Calu3 (cell line): Measurements from ENCODE around the gene KLC3. TPM values are rescaled to one million over a fixed set of nuclear protein-coding genes. Genes with fewer than 3 reads are reported as not detected.

Source experiments
- BruUV-seq: library from RNA; stranded (reverse); fragments of 400-500 nt; replicated peaks from 2 replicates; lab custom pipeline; 2021; lab: Mats Ljungman, UMichigan
- CTCF ChIA-PET: fragments of 300-600 bp; sonication (Branson Sonifier 250); formaldehyde crosslinking; loops from one replicate; lab custom pipeline; 2022; ENCODE audit warnings: antibody characterized with exemption; lab: Charles Lee
- DNase-seq: peaks from one replicate; pipeline ENCODE4 v3.0.0; 2022
- H3K27ac Mint-ChIP-seq: one replicate; pipeline ENCODE4 v1.8.0; 2022; ENCODE audit warnings: mixed read lengths; ENCODE audit not compliant: unreplicated experiment
- H3K27me3 Mint-ChIP-seq: one replicate; pipeline ENCODE4 v1.8.0; 2022; ENCODE audit warnings: mixed read lengths; ENCODE audit not compliant: unreplicated experiment
- H3K36me3 Mint-ChIP-seq: one replicate; pipeline ENCODE4 v1.8.0; 2022; ENCODE audit warnings: mild to moderate bottlenecking, moderate library complexity, mixed read lengths; ENCODE audit not compliant: insufficient read depth, unreplicated experiment
- H3K4me1 Mint-ChIP-seq: one replicate; pipeline ENCODE4 v1.8.0; 2022; ENCODE audit warnings: mild to moderate bottlenecking, low read depth, mixed read lengths; ENCODE audit not compliant: unreplicated experiment
- H3K4me3 Mint-ChIP-seq: one replicate; pipeline ENCODE4 v1.8.0; 2022; ENCODE audit warnings: mild to moderate bottlenecking, low read depth, moderate library complexity, mixed read lengths; ENCODE audit not compliant: unreplicated experiment
- H3K9me3 Mint-ChIP-seq: one replicate; pipeline ENCODE4 v1.8.0; 2022; ENCODE audit warnings: low read depth, mixed read lengths; ENCODE audit not compliant: unreplicated experiment
- intact Hi-C: fragments of 100-400 bp; cut with micrococcal nuclease; formaldehyde crosslinking; loops from one replicate; pipeline ENCODE4 v1.10.0; 2022; ENCODE audit not compliant: unreplicated experiment
- total RNA-seq: library from RNA; stranded (reverse); gene quantifications from 2 replicates; pipeline ENCODE4 v1.2.3, GENCODE V29; 2022
- TF ChIP-seq, protein P1 (sequence below): fragments of 200-600 bp; IDR thresholded peaks from one replicate; pipeline ENCODE4 v1.8.0; 2022; ENCODE audit warnings: antibody characterized with exemption; ENCODE audit not compliant: unreplicated experiment

The KLC3 gene
- total RNA-seq, 1 experiment from 2014 or later = 3.3 TPM

DNA sequence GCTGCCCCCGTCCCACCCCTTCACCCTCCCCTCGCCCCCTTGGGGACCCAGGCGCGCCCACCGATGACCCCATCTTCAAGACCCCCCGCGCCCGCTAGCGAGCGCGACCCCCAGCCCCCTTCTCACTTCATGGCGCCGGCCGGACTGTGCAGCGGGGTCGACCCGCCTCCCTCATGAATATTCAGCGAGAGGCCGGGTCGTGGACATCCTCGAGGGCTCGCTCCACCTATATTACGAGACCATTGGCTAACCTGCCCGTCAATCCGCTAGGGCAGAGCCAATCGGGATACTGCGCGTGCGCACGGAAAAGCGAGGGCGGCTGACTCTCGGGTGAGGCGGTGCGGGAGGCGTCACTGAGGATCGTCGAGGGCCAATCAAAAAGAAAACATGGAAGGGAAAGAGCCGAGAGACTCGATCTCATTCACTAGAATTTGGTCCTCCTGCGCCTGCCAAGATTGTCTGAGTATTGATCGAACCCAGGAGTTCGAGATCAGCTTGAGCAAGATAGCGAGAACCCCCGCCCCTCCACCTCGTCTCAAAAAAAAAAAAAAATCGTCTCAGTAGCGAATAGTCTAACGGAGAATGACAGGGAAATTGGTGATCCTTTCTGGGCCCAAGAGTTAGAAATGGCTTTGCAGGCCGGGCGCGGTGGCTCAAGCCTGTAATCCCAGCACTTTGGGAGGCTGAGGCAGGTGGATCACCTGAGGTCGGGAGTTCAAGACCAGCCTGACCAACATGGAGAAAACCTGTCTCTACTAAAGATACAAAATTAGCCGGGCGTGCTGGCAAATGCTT lies 30.1 kb downstream of the KLC3 start, which contains the start of gene ERCC2:
Gene ERCC2, minus strand, starts transcription at position 164 of the 795 bp plus-strand sequence. Its CDS starts 33 bp downstream, at position 131.
- Mint-ChIP-seq H3K4me1 (peaks cover 8% of the 10 kb centered on the region), H3K27ac (peak within 1 kb of the TSS; percentile 98), H3K4me3 (peak within 1 kb of the TSS; percentile 96), H3K9me3 (no peaks in the 10 kb centered on the region), H3K36me3 (peaks cover 27% of the 10 kb centered on the region), H3K27me3 (no peaks in the 10 kb centered on the region)
- CTCF ChIA-PET = interaction anchor here (0.5 to 1.8 kb wide), 4 partner anchors 13 to 192 kb away, joined by 3 to 6 read pairs (median 4); partner anchors contain the start of genes BLOC1S3 and TRAPPC6A
- intact Hi-C loops = no loop called here
- DNase-seq = peak; percentile 100
- no TSS peak for BruUV-seq
- TF ChIP-seq, protein P1, sequence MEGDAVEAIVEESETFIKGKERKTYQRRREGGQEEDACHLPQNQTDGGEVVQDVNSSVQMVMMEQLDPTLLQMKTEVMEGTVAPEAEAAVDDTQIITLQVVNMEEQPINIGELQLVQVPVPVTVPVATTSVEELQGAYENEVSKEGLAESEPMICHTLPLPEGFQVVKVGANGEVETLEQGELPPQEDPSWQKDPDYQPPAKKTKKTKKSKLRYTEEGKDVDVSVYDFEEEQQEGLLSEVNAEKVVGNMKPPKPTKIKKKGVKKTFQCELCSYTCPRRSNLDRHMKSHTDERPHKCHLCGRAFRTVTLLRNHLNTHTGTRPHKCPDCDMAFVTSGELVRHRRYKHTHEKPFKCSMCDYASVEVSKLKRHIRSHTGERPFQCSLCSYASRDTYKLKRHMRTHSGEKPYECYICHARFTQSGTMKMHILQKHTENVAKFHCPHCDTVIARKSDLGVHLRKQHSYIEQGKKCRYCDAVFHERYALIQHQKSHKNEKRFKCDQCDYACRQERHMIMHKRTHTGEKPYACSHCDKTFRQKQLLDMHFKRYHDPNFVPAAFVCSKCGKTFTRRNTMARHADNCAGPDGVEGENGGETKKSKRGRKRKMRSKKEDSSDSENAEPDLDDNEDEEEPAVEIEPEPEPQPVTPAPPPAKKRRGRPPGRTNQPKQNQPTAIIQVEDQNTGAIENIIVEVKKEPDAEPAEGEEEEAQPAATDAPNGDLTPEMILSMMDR = no peak

DNA sequence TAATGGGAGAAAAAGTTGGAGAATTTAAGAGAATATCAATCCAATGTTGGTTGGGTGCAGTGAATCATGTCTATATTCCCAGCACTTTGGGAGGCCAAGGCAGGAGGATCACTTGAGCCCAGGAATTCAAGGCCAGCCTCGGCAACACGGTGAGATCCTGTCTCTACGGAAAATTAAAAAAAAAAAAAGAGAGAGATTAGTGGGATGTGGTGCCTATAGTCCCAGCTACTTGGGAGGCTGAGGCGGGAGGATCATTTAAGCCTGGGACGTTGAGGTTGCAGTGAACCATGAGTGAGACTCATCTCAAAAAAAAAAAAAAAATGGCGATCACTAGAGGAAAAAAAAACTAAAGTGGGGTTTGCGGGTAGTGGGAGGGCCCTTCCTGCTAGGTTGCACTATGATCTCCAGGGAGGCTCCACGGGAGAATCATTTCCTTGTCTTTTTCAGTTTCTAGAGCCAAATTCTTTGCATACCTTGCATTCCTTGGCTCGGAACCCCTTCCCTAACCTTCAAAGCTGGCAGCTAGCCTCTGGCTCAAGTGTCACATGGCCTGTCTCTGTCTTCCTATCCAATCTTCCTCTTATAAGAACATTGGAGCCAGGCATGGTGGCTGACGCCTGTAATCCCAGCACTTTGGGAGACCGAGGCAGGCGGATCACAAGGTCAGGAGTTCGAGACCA lies 35.6 kb downstream of the KLC3 start:
- Mint-ChIP-seq H3K4me1 (peaks cover 12% of the 10 kb centered on the region), H3K9me3 (no peaks in the 10 kb centered on the region), H3K36me3 (peaks cover 41% of the 10 kb centered on the region), H3K4me3 (no peak overlapping the region), H3K27ac (peak overlapping the region; percentile 78), H3K27me3 (no peaks in the 10 kb centered on the region)
- BruUV-seq = no TSS peak
- CTCF ChIA-PET = interaction anchor here (0.7 to 1.5 kb wide), 4 partner anchors 26 to 292 kb away, joined by 3 to 5 read pairs (median 4); no protein-coding TSS in a partner anchor
- DNase-seq = peak; percentile 69
- intact Hi-C loops = no loop called here
- TF ChIP-seq, protein P1 = no peak

DNA sequence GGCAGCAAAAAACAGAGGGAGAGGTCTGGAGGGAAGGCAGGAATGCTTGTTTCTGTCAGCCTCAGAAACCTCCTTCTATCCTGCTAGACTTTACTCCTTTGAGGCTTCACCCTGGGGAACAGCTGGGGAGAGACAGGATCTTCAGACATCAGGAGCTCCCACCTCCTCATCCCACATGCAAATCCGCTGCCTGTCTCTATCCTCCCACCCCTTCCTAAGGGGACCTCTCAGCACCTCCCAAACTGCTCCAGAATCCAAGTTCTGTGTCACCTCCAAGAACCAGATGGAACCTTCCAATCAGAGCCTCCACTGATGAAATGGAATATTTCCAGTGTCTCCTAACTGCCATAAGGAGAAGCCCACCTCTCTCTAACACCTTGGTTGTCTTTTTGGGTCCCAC lies 39.6 kb downstream of the KLC3 start:
- peak overlapping the region; percentile 9 for H3K27ac Mint-ChIP-seq
- H3K9me3 Mint-ChIP-seq = no peaks in the 10 kb centered on the region
- peaks cover 68% of the 10 kb centered on the region for H3K36me3 Mint-ChIP-seq
- no peak for DNase-seq
- H3K4me3 Mint-ChIP-seq = no peak overlapping the region
- peaks cover 12% of the 10 kb centered on the region for H3K4me1 Mint-ChIP-seq
- intact Hi-C loops = no loop called here
- TF ChIP-seq, protein P1 = no peak
- H3K27me3 Mint-ChIP-seq = no peaks in the 10 kb centered on the region
- BruUV-seq = no TSS peak
- CTCF ChIA-PET = no interaction called here

DNA sequence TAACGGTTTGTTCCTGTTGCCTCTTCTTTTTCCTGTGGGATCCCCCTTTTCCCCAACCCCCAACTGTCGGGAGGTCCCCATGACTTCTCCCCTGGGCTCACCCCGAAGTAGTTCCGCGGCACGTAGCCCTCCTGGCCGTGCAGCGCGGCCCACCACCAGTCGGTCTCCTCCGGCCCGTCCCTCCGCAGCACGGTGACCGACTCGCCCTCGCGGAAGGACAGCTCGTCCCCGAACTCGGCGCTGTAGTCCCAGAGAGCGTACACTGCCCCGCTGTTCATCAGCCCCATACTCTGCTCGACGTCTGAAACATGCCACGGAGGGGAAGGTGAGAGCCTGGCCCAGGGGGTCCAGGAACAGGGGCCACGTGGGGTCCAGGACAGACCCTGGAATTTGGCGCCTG lies 41.9 kb downstream of the KLC3 start:
- H3K27me3 Mint-ChIP-seq = no peaks in the 10 kb centered on the region
- H3K9me3 Mint-ChIP-seq = no peaks in the 10 kb centered on the region
- no peak overlapping the region for H3K4me3 Mint-ChIP-seq
- CTCF ChIA-PET = no interaction called here
- H3K4me1 Mint-ChIP-seq = no peaks in the 10 kb centered on the region
- DNase-seq = no peak
- peaks cover 77% of the 10 kb centered on the region for H3K36me3 Mint-ChIP-seq
- no TSS peak for BruUV-seq
- TF ChIP-seq, protein P1 = no peak
- intact Hi-C loops = no loop called here
- no peak overlapping the region for H3K27ac Mint-ChIP-seq
